Common myeloid progenitor, CD34-positive (primary cell): ENCODE results near the gene FBXO21.
"Not testable (repeated sequence)": the region's sequence is repeated elsewhere in the genome, so short reads cannot be mapped to it uniquely, and the experiment has no call there.

Source experiments
- CTCF ChIA-PET: fragments of 350-600 bp; sonication (Branson Sonifier 250); formaldehyde crosslinking; loops from one replicate; lab custom pipeline; 2021; ENCODE audit warnings: antibody characterized with exemption; lab: Charles Lee
- POLR2A ChIA-PET: fragments of 350-600 bp; sonication (Branson Sonifier 250); formaldehyde crosslinking; loops from one replicate; lab custom pipeline; 2021; ENCODE audit warnings: antibody characterized with exemption; lab: Charles Lee
- DNase-seq, 3 donors: peaks; one replicate each; pipeline versions ENCODE4 v3.0.0 to v3.0.0-alpha.2; 2013
- H3K27ac ChIP-seq, 2 experiments: 1 replicate in 1 of 2; 2 replicates in 1 of 2; pipeline ENCODE4 v1.7.0; 2013; ENCODE audit warnings: inconsistent platforms in 2 of 2, low read length in 2 of 2, mild to moderate bottlenecking in 2 of 2, low read depth in 1 of 2, moderate library complexity in 1 of 2; ENCODE audit not compliant: severe bottlenecking in 2 of 2, insufficient read depth in 1 of 2, poor library complexity in 1 of 2
- H3K27me3 ChIP-seq, 5 experiments: replicated peaks in 2 of 5; 1 replicate in 3 of 5; 2 replicates in 2 of 5; pipeline versions ENCODE4 v1.6.1 to v1.7.0; 2013; ENCODE audit warnings: low read length in 4 of 5, mild to moderate bottlenecking in 2 of 5, moderate library complexity in 2 of 5, inconsistent platforms in 1 of 5; ENCODE audit not compliant: insufficient read depth in 5 of 5, control insufficient read depth in 4 of 5
- H3K36me3 ChIP-seq, 4 experiments: 1 replicate in 2 of 4; 2 replicates in 2 of 4; pipeline versions ENCODE4 v1.6.1 to v1.7.0; 2013; ENCODE audit warnings: low read length in 3 of 4, control low read depth in 1 of 4, mild to moderate bottlenecking in 1 of 4; ENCODE audit not compliant: control insufficient read depth in 4 of 4, insufficient read depth in 4 of 4
- H3K4me1 ChIP-seq, 4 experiments: 1 replicate in 3 of 4; 2 replicates in 1 of 4; pipeline versions ENCODE4 v1.6.1 to v1.7.1; 2013; ENCODE audit warnings: low read length in 3 of 4, mild to moderate bottlenecking in 3 of 4, control low read depth in 1 of 4, inconsistent platforms in 1 of 4, moderate library complexity in 1 of 4; ENCODE audit not compliant: control insufficient read depth in 4 of 4, insufficient read depth in 4 of 4; ENCODE audit errors: control extremely low read depth in 1 of 4
- H3K4me3 ChIP-seq, 7 experiments: 1 replicate in 4 of 7; 2 replicates in 3 of 7; pipeline versions ENCODE4 v1.5.1 to v1.7.0; 2013; ENCODE audit warnings: mild to moderate bottlenecking in 7 of 7, low read length in 6 of 7, moderate library complexity in 6 of 7, inconsistent platforms in 2 of 7, low read depth in 2 of 7, control low read depth in 1 of 7; ENCODE audit not compliant: insufficient read depth in 4 of 7, control insufficient read depth in 1 of 7; ENCODE audit errors: extremely low read depth in 1 of 7
- H3K9me3 ChIP-seq, 5 experiments: 1 replicate in 4 of 5; 2 replicates in 1 of 5; pipeline versions ENCODE4 v1.6.1 to v1.7.1; 2013; ENCODE audit warnings: low read length in 4 of 5, mild to moderate bottlenecking in 2 of 5, inconsistent platforms in 1 of 5, low read depth in 1 of 5, moderate library complexity in 1 of 5; ENCODE audit not compliant: control insufficient read depth in 4 of 5, insufficient read depth in 2 of 5; ENCODE audit errors: control extremely low read depth in 1 of 5
- WGBS: methylation state at CpG from one replicate; pipeline ENCODE4 v1.1.5; 2013; ENCODE audit not compliant: insufficient coverage; 5-methylcytosine and 5-hydroxymethylcytosine counted together

The FBXO21 gene

DNA sequence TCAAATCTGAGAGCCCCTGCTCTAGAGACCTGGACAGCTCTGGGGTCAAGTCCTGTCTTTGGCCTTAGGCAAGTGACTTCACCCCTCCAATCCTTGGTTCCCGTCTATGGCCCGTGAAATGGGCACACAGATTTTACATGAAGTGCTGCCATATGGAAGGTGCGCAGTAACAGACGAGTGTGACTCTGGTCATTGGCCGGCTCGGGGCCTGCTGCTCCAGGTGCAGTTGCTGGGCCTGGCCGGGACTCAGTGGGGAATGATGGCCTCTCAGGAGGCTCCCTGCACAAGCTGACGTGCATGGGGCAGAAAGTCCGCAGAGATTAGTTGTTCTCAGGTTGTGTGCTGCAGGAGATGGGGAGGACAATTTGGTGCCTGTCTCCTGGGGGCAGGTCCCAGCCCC lies 77.0 kb downstream of the FBXO21 start:
- no peaks in the 10 kb centered on the region for H3K36me3 ChIP-seq
- POLR2A ChIA-PET, result no interaction called here

DNA sequence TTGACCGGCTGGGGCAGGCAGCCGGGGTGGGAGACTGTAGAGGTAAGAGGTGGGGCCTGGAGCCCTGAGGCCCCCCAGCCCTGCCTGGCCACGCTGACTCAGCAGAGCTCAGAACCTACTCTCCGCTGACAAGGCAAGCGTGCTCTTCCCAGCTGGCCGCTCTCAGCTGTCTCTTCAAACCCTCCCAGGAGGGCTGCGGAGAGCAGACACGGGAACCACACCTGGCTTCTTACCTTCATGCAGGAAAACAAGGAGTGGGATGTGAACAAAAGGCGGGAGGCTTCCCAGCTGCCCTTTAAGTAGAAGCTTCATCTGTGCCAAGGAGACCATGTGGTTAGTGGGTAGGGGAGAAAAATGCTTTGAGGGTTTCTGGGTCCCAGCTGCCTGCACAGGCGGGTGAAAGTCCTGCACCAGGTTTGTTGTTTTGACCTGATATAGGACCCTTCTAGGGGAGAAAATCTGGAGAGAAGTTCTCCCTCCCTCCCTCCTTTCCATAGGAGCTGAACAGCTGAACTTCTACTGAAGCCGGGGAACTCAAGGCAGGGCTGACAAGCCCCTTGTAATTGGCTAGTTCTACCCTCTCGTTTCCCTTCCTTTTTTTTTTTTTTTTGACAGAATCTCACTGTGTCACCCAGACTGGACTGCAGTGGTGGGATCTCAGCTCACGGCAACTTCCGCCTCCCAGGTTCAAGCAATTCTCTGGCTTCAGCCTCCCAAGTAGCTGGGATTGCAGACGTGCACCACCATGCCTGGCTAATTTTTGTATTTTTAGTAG lies 78.3 kb downstream of the FBXO21 start:
- H3K4me3 ChIP-seq, result peak overlapping the region in 3 of 7 experiments; percentile 10 to 45 (median 14)
- ChIA-PET CTCF (interaction anchor here (0.8 to 5.4 kb wide), 7 partner anchors 8 to 89 kb away, joined by 3 to 26 read pairs (median 5); no protein-coding TSS in a partner anchor), POLR2A (interaction anchor here (0.7 kb wide), 1 partner anchor 66 kb away, joined by 3 read pairs; no protein-coding TSS in a partner anchor)
- peak in 2 of 3 donors; percentile 55 to 58 for DNase-seq
- H3K4me1 ChIP-seq, result peaks cover 0 to 26% (median 16%) of the 10 kb centered on the region in 4 experiments
- H3K27ac ChIP-seq, result no peak overlapping the region
- H3K27me3 ChIP-seq, result no peaks in the 10 kb centered on the region
- 26% methylated on average over 14 of the region's 15 CpGs for WGBS
- H3K9me3 ChIP-seq, result peaks cover 0 to 2% (median 0%) of the 10 kb centered on the region in 5 experiments
- H3K36me3 ChIP-seq, result no peaks in the 10 kb centered on the region

More for the DNA sequence above, 77.0 kb downstream of the FBXO21 start:
- WGBS, result 100% methylated on average over 9 of the region's 9 CpGs
- Histone ChIP-seq H3K4me3 (no peak overlapping the region), H3K27ac (no peak overlapping the region), H3K4me1 (peaks cover 0 to 26% (median 16%) of the 10 kb centered on the region in 4 experiments), H3K27me3 (no peaks in the 10 kb centered on the region), H3K9me3 (peaks cover 0 to 2% (median 0%) of the 10 kb centered on the region in 5 experiments)
- DNase-seq, result no peak
- CTCF ChIA-PET, result interaction anchor here (0.6 to 5.4 kb wide), 3 partner anchors 50 to 444 kb away, joined by 4 to 26 read pairs (median 5); no protein-coding TSS in a partner anchor

- peak overlapping the region in 2 of 7 experiments; percentile 10 to 45 for H3K4me3 ChIP-seq
- WGBS, result 83% methylated on average over 4 of the region's 6 CpGs
- H3K36me3 ChIP-seq, result no peaks in the 10 kb centered on the region
- peaks cover 0 to 26% (median 16%) of the 10 kb centered on the region in 4 experiments for H3K4me1 ChIP-seq
- no peak for DNase-seq
- ChIA-PET CTCF (interaction anchor here (0.8 to 5.4 kb wide), 6 partner anchors 9 to 88 kb away, joined by 3 to 26 read pairs (median 7); no protein-coding TSS in a partner anchor), POLR2A (interaction anchor here (0.7 kb wide), 1 partner anchor 66 kb away, joined by 3 read pairs; no protein-coding TSS in a partner anchor)
- H3K27ac ChIP-seq, result no peak overlapping the region
- H3K27me3 ChIP-seq, result no peaks in the 10 kb centered on the region
- H3K9me3 ChIP-seq, result peaks cover 0 to 2% (median 0%) of the 10 kb centered on the region in 5 experiments
Observed at GRCh38 chr12:117111386-117111785, 78.9 kb downstream of the FBXO21 start.

GRCh38 chr12:117109943-117110635 lies 80.2 kb downstream of the FBXO21 start:
- CTCF ChIA-PET, result interaction anchor here (2.8 to 5.4 kb wide), 2 partner anchors 10 to 84 kb away, joined by 22 to 26 read pairs; no protein-coding TSS in a partner anchor
- Histone ChIP-seq H3K4me3 (no peak overlapping the region), H3K4me1 (peaks cover 0 to 26% (median 16%) of the 10 kb centered on the region in 4 experiments), H3K27me3 (no peaks in the 10 kb centered on the region), H3K27ac (no peak overlapping the region), H3K36me3 (no peaks in the 10 kb centered on the region), H3K9me3 (peaks cover 0 to 2% (median 0%) of the 10 kb centered on the region in 5 experiments)
- DNase-seq, result no peak
- POLR2A ChIA-PET, result no interaction called here
- WGBS, result 84% methylated on average over 8 of the region's 8 CpGs

DNA sequence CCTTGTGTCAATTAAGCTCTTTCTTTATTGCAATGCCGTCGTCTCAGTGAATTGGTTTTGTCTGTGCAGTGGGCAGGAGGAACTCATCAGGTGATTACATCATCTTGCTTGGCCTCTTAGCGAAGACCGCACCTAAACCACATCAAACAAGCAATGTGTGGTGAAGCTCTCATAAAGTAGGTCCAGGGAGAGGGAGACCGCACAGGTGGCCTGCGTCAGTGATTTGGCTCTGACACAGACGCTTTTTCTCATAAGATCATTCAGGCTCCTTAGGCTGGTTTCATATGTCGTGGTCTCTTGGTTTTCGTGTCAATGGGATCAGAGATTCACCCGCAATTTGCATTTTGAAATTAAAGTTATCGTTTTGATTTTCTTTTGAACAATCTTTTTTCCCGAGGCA lies 84.4 kb downstream of the FBXO21 start:
- H3K36me3 ChIP-seq, result no peaks in the 10 kb centered on the region
- 91% methylated on average over 12 of the region's 12 CpGs for WGBS
- peaks cover 0 to 2% (median 0%) of the 10 kb centered on the region in 5 experiments for H3K9me3 ChIP-seq
- CTCF ChIA-PET, result no interaction called here
- POLR2A ChIA-PET, result no interaction called here
- peaks cover 0 to 3% (median 0%) of the 10 kb centered on the region in 5 experiments for H3K27me3 ChIP-seq
- no peak overlapping the region for H3K27ac ChIP-seq
- H3K4me1 ChIP-seq, result peaks cover 0 to 19% (median 0%) of the 10 kb centered on the region in 4 experiments
- DNase-seq, result no peak
- H3K4me3 ChIP-seq, result no peak overlapping the region

DNA sequence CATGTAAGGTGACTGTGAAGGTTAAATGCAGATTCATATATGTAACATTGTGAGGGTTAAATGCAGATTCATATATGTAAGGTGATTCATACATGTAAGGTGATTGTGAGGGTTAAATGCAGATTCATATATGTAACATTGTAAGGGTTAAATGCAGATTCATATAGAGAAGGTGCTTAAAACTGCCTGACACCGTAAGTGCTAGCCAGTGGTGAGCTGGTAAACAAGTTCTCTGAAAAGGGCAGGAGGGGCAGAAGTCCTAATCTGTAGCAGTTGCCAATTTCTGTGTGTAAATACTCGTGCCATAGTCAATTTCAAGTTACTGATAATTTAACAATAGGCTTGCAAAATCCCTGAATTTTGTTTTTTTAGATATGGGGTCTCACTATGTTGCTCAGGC lies 86.3 kb downstream of the FBXO21 start:
- DNase-seq, H3K27ac ChIP-seq, POLR2A ChIA-PET, H3K4me3 ChIP-seq, H3K36me3 ChIP-seq, H3K9me3 ChIP-seq, CTCF ChIA-PET: not testable (repeated sequence)
- WGBS, result 42% methylated on average over 2 of the region's 2 CpGs
- H3K4me1 ChIP-seq, result peaks cover 0 to 16% (median 6%) of the 10 kb centered on the region in 4 experiments
- H3K27me3 ChIP-seq, result peaks cover 0 to 19% (median 2%) of the 10 kb centered on the region in 5 experiments
